Endothelial cell of umbilical vein (primary cell): ENCODE data around the gene NUDT21. TPM values are rescaled to one million over a fixed set of nuclear protein-coding genes. Genes with fewer than 3 reads are reported as not detected.
A peak's percentile ranks its signal among the peaks of the same experiment; 100 is the strongest.

Experiments
- BruUV-seq: library from RNA; stranded (reverse); fragments of 400-500 nt; replicated peaks from 2 replicates; lab custom pipeline; 2021; lab: Mats Ljungman, UMichigan
- CTCF ChIA-PET: fragments of 300-600, 350-600 bp; sonication (Branson Sonifier 250); formaldehyde crosslinking; loops from one replicate; lab custom pipeline; 2021; ENCODE audit warnings: antibody characterized with exemption, inconsistent platforms; lab: Charles Lee
- POLR2A ChIA-PET: fragments of 300-600, 350-600 bp; sonication (Branson Sonifier 250); formaldehyde crosslinking; loops from one replicate; lab custom pipeline; 2021; ENCODE audit warnings: antibody characterized with exemption, inconsistent platforms; lab: Charles Lee
- DNase-seq: peaks from one replicate; pipeline ENCODE4 v3.0.0-alpha.2; 2011; ENCODE audit warnings: low read depth, low spot score
- FAIRE-seq: peaks from 2 replicates; lab custom pipeline; 2011; peaks lifted over from hg19 to GRCh38; lab: Jason Lieb, UNC
- H2AFZ ChIP-seq: 2 replicates; pipeline ENCODE4 v1.6.0; 2012; ENCODE audit warnings: low read depth, low read length, control low read depth, inconsistent platforms
- H3K27ac ChIP-seq: 2 replicates; pipeline ENCODE4 v1.5.1; 2011; ENCODE audit warnings: low read depth, mild to moderate bottlenecking, control low read depth, low read length, moderate library complexity; ENCODE audit not compliant: insufficient read depth
- H3K27me3 ChIP-seq, 2 experiments: 2 replicates each; pipeline versions ENCODE4 v1.6.0 to v1.6.1; 2011; ENCODE audit warnings: low read length in 2 of 2, mixed read lengths in 1 of 2; ENCODE audit not compliant: control insufficient read depth in 2 of 2, insufficient read depth in 2 of 2
- H3K36me3 ChIP-seq, 2 experiments: 2 replicates in 1 of 2; 3 replicates in 1 of 2; pipeline ENCODE4 v1.5.1; 2011; ENCODE audit warnings: low read length in 2 of 2, mild to moderate bottlenecking in 1 of 2, moderate library complexity in 1 of 2; ENCODE audit not compliant: control insufficient read depth in 2 of 2, insufficient read depth in 2 of 2; ENCODE audit errors: extremely low read depth in 1 of 2
- H3K4me1 ChIP-seq: 3 replicates; pipeline ENCODE4 v1.5.1; 2011; ENCODE audit warnings: mild to moderate bottlenecking, low read length; ENCODE audit not compliant: control insufficient read depth, insufficient read depth; ENCODE audit errors: extremely low read depth
- H3K4me2 ChIP-seq: 2 replicates; pipeline ENCODE4 v1.6.1; 2011; ENCODE audit warnings: low read length, control low read depth, mixed read lengths; ENCODE audit not compliant: insufficient read depth
- H3K4me3 ChIP-seq, 3 experiments: fragments of 200-600 bp in 1 of 3; sonication (generic), shearing (Covaris generic) in 1 of 3; replicated peaks in 1 of 3; 2 replicates each; pipeline ENCODE4 v1.5.1; 2011 to 2016; ENCODE audit warnings: control low read depth in 3 of 3, low read length in 3 of 3, mild to moderate bottlenecking in 2 of 3, inconsistent platforms in 1 of 3, low read depth in 1 of 3, moderate library complexity in 1 of 3; ENCODE audit not compliant: insufficient read depth in 1 of 3
- H3K79me2 ChIP-seq: 2 replicates; pipeline ENCODE4 v1.6.0; 2012; ENCODE audit warnings: low read length, inconsistent platforms; ENCODE audit not compliant: control insufficient read depth, insufficient read depth
- H3K9ac ChIP-seq: replicated peaks from 2 replicates; pipeline ENCODE3; 2011; ENCODE audit warnings: low read length, control low read depth; ENCODE audit not compliant: insufficient read depth; ENCODE audit errors: extremely low read depth
- H3K9me1 ChIP-seq: replicated peaks from 3 replicates; pipeline ENCODE4 v1.6.0; 2011; ENCODE audit warnings: mild to moderate bottlenecking, low read length; ENCODE audit not compliant: control insufficient read depth, insufficient read depth; ENCODE audit errors: extremely low read depth
- H3K9me3 ChIP-seq: replicated peaks from 2 replicates; pipeline ENCODE4 v1.5.1; 2012; ENCODE audit warnings: low read length, inconsistent platforms; ENCODE audit not compliant: control insufficient read depth, insufficient read depth
- H4K20me1 ChIP-seq: replicated peaks from 2 replicates; pipeline ENCODE3; 2011; ENCODE audit warnings: mild to moderate bottlenecking, low read length; ENCODE audit not compliant: control insufficient read depth, insufficient read depth; ENCODE audit errors: extremely low read depth
- EZH2 ChIP-seq: IDR thresholded peaks from 2 replicates; pipeline ENCODE4 v1.6.1; 2012; ENCODE audit warnings: borderline replicate concordance, low read depth, mild to moderate bottlenecking, moderate library complexity, low read length, inconsistent platforms; ENCODE audit not compliant: severe bottlenecking
- FOS ChIP-seq: IDR thresholded peaks from 2 replicates; pipeline ENCODE4 v1.6.1; 2011; ENCODE audit warnings: mild to moderate bottlenecking, low read length, moderate library complexity, borderline replicate concordance; ENCODE audit not compliant: insufficient read depth
- GATA2 ChIP-seq: IDR thresholded peaks from 2 replicates; pipeline ENCODE4 v1.7.0; 2011; ENCODE audit warnings: low read depth, mild to moderate bottlenecking, moderate library complexity, mixed read lengths, low read length; ENCODE audit not compliant: insufficient read length, insufficient read depth
- JUN ChIP-seq: IDR thresholded peaks from 2 replicates; pipeline ENCODE4 v1.6.1; 2011; ENCODE audit warnings: borderline replicate concordance, low read depth; ENCODE audit not compliant: insufficient read length, insufficient read depth
- MAX ChIP-seq: IDR thresholded peaks from 2 replicates; pipeline ENCODE4 v1.6.1; 2011; ENCODE audit not compliant: insufficient read depth, insufficient read length
- MYC ChIP-seq: IDR thresholded peaks from one replicate; pipeline ENCODE4 v1.6.1; 2011; ENCODE audit warnings: mild to moderate bottlenecking, low read depth, low read length
- POLR2A ChIP-seq: IDR thresholded peaks from 2 replicates; pipeline ENCODE4 v1.6.1; 2012; ENCODE audit warnings: low read depth, mild to moderate bottlenecking, control low read depth, low read length
- POLR2AphosphoS5 ChIP-seq: IDR thresholded peaks from 2 replicates; pipeline ENCODE4 v1.6.1; 2012; ENCODE audit warnings: low read depth, mild to moderate bottlenecking, control low read depth, low read length, moderate library complexity; ENCODE audit not compliant: insufficient read depth
- dilution Hi-C: fragments of 300-500 bp; cut with MboI; formaldehyde crosslinking; loops from one replicate; pipeline ENCODE4 v1.15.0; 2019; ENCODE audit warnings: low sequenced_read_pairs; ENCODE audit not compliant: extremely low pct_ligation_motif_present
- intact Hi-C: fragments of 100-400 bp; cut with micrococcal nuclease; formaldehyde crosslinking; loops from one replicate; pipeline ENCODE4 v1.10.0; 2022
- polyA plus RNA-seq, 4 experiments: library from polyadenylated mRNA; depleted of rRNA in 3 of 4; stranded (reverse) in 3 of 4; unstranded in 1 of 4; fragments of >200 nt; gene quantifications; 2 replicates each; pipeline versions ENCODE4 v1.2.1 to v1.2.3, GENCODE V29; 2011 to 2012; ENCODE audit warnings: missing spikeins in 1 of 4
- total RNA-seq: library from RNA; stranded (reverse); gene quantifications from 2 replicates; pipeline ENCODE4 v1.2.3, GENCODE V29; 2021
- TF ChIP-seq, protein P1 (sequence below), 2 donors: IDR thresholded peaks; 1 replicate in 1 of 2; 2 replicates in 1 of 2; pipeline ENCODE4 v1.5.1; 2011; ENCODE audit warnings: low read length in 2 of 2, mild to moderate bottlenecking in 2 of 2, moderate library complexity in 2 of 2, control low read depth in 1 of 2, inconsistent platforms in 1 of 2, low read depth in 1 of 2; ENCODE audit not compliant: insufficient read depth in 1 of 2; ENCODE audit errors: extremely low read depth in 1 of 2

The NUDT21 gene
- total and polyA plus RNA-seq, 2 donors (not counting 3 experiments of a cell fraction or from before 2014, with no cell fraction given), result 56.4 to 158 TPM

DNA sequence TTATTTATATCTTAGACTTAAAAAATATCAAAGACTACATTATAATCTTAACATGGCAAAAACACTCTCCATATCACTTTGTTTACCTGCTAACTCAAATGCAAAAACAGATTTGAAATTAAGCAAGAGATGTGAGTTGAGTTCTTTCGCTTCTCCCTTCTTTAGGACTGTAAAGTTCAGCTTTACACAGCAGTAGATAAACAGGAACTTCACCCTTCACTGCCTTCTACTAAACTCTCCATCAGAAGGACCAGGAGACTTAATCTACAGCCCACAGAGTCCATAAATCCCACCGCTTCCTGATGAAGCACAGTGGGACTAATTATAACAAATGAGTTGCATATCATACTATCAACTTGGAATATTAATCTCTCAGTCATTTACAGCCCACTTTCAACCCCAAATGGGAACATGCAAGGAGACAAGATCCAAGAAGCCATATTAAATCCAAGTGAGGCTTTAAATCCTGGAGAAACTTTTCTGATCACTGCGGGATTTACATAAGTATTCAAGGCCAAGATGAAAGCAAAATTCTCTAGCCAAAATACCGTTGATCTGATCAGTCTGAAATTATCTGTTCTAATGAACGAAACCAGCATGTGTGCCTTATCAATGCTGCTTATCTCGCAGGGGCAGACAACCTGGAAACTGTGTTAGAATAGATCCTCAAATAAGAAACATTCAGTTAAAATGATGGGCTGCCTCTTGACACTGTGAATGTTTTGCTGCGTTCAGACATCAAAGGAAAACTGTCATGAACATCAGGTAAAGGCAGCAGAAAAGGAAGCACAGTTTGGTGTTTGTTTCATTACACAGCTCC is 27.3 kb downstream of the NUDT21 start:
- peak overlapping the region; percentile 52 for H2AFZ ChIP-seq
- H3K9ac ChIP-seq, result peak overlapping the region; percentile 75
- H3K36me3 ChIP-seq, result no peaks in the 10 kb centered on the region
- dilution Hi-C loops (no loop called here), intact Hi-C loops (no loop called here)
- TF ChIP-seq GATA2 (peak; percentile 68), EZH2 (no peak)
- FAIRE-seq (peak; percentile 90), DNase-seq (peak; percentile 34)
- peaks cover 56% of the 10 kb centered on the region for H3K79me2 ChIP-seq
- ChIA-PET POLR2A (no interaction called here), CTCF (interaction anchor here (1.2 kb wide), 1 partner anchor 278 kb away, joined by 4 read pairs; no protein-coding TSS in a partner anchor)
- peaks cover 2% of the 10 kb centered on the region for H4K20me1 ChIP-seq
- BruUV-seq, result no TSS peak
- no peaks in the 10 kb centered on the region for H3K9me1 ChIP-seq
- no peak overlapping the region for H3K27ac ChIP-seq
- H3K27me3 ChIP-seq, result no peaks in the 10 kb centered on the region
- H3K4me2 ChIP-seq, result peak overlapping the region; percentile 97
- H3K4me1 ChIP-seq, result peaks cover 13% of the 10 kb centered on the region
- H3K4me3 ChIP-seq, result peak overlapping the region; percentile 54 to 87 (median 68)
- H3K9me3 ChIP-seq, result no peaks in the 10 kb centered on the region

GRCh38 chr16:56422896-56423441 is 28.2 kb downstream of the NUDT21 start:
- FAIRE-seq (no peak), DNase-seq (no peak)
- TSS peak; percentile 37 for BruUV-seq
- intact Hi-C loops, result no loop called here
- CTCF ChIA-PET, result no interaction called here
- Histone ChIP-seq H3K79me2 (peaks cover 63% of the 10 kb centered on the region), H3K9ac (no peak overlapping the region), H2AFZ (no peak overlapping the region), H4K20me1 (peaks cover 2% of the 10 kb centered on the region), H3K27ac (no peak overlapping the region), H3K9me3 (no peaks in the 10 kb centered on the region), H3K36me3 (no peaks in the 10 kb centered on the region), H3K9me1 (no peaks in the 10 kb centered on the region), H3K27me3 (no peaks in the 10 kb centered on the region), H3K4me1 (peaks cover 13% of the 10 kb centered on the region), H3K4me3 (no peak overlapping the region), H3K4me2 (peak overlapping the region; percentile 97)
- dilution Hi-C loops, result no loop called here
- TF ChIP-seq MAX (no peak), POLR2AphosphoS5 (no peak), JUN (no peak), MYC (no peak), FOS (no peak), POLR2A (no peak), EZH2 (no peak), GATA2 (no peak)
- TF ChIP-seq, protein P1, sequence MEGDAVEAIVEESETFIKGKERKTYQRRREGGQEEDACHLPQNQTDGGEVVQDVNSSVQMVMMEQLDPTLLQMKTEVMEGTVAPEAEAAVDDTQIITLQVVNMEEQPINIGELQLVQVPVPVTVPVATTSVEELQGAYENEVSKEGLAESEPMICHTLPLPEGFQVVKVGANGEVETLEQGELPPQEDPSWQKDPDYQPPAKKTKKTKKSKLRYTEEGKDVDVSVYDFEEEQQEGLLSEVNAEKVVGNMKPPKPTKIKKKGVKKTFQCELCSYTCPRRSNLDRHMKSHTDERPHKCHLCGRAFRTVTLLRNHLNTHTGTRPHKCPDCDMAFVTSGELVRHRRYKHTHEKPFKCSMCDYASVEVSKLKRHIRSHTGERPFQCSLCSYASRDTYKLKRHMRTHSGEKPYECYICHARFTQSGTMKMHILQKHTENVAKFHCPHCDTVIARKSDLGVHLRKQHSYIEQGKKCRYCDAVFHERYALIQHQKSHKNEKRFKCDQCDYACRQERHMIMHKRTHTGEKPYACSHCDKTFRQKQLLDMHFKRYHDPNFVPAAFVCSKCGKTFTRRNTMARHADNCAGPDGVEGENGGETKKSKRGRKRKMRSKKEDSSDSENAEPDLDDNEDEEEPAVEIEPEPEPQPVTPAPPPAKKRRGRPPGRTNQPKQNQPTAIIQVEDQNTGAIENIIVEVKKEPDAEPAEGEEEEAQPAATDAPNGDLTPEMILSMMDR (IDR thresholded peaks at IDR 0.05; ENCODE audit: extremely low read depth in 1 of 2, insufficient read depth in 1 of 2, low read depth in 1 of 2, low read length in 2 of 2), result no peak
- POLR2A ChIA-PET, result no interaction called here
